ENCODE measurements around the gene MED13L.

DNA sequence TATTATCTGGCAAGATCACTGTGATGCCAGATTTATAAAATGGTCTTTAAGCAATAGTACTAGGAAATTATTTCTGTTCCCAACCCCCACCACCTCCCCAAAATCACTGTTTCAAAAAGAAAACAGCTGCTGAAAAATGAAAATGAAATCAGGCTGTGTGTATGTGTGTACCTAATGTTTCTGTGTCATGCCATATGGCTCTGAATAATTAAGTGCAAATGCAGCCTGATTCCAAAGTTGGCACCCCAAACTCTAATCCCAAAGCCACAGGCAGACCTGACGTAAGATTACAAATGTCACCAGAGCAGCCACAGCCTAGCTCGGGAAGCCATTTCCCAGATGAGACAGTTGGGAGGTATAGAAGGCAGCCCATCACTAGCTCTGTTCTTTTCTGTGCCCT, 175.5 kb downstream of the MED13L start:
- TF ChIP-seq ZFP3 (CRISPR knock-in tag; IDR thresholded peaks at IDR 0.05) (no peak), SNAI2 (CRISPR knock-in tag; IDR thresholded peaks at IDR 0.05) (no peak), ZFP30 (CRISPR knock-in tag; IDR thresholded peaks at IDR 0.05) (no peak), ZNF8 (CRISPR knock-in tag; IDR thresholded peaks at IDR 0.05) (no peak), ZNF70 (CRISPR knock-in tag; IDR thresholded peaks at IDR 0.05) (no peak), CSDC2 (CRISPR knock-in tag; IDR thresholded peaks at IDR 0.05) (no peak), BACH2 (CRISPR knock-in tag; IDR thresholded peaks at IDR 0.05; ENCODE audit: borderline replicate concordance) (no peak), ESRRG (CRISPR knock-in tag; IDR thresholded peaks at IDR 0.05) (no peak)
- TF ChIP-seq, protein P1, sequence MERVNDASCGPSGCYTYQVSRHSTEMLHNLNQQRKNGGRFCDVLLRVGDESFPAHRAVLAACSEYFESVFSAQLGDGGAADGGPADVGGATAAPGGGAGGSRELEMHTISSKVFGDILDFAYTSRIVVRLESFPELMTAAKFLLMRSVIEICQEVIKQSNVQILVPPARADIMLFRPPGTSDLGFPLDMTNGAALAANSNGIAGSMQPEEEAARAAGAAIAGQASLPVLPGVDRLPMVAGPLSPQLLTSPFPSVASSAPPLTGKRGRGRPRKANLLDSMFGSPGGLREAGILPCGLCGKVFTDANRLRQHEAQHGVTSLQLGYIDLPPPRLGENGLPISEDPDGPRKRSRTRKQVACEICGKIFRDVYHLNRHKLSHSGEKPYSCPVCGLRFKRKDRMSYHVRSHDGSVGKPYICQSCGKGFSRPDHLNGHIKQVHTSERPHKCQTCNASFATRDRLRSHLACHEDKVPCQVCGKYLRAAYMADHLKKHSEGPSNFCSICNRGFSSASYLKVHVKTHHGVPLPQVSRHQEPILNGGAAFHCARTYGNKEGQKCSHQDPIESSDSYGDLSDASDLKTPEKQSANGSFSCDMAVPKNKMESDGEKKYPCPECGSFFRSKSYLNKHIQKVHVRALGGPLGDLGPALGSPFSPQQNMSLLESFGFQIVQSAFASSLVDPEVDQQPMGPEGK (CRISPR knock-in tag; IDR thresholded peaks at IDR 0.05; ENCODE audit: borderline replicate concordance), result no peak
- TF ChIP-seq, protein P2, sequence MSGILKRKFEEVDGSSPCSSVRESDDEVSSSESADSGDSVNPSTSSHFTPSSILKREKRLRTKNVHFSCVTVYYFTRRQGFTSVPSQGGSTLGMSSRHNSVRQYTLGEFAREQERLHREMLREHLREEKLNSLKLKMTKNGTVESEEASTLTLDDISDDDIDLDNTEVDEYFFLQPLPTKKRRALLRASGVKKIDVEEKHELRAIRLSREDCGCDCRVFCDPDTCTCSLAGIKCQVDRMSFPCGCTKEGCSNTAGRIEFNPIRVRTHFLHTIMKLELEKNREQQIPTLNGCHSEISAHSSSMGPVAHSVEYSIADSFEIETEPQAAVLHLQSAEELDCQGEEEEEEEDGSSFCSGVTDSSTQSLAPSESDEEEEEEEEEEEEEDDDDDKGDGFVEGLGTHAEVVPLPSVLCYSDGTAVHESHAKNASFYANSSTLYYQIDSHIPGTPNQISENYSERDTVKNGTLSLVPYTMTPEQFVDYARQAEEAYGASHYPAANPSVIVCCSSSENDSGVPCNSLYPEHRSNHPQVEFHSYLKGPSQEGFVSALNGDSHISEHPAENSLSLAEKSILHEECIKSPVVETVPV (CRISPR knock-in tag; IDR thresholded peaks at IDR 0.05), result no peak
